ENCODE results near the gene CTNNB1.

Gene CTNNB1

DNA sequence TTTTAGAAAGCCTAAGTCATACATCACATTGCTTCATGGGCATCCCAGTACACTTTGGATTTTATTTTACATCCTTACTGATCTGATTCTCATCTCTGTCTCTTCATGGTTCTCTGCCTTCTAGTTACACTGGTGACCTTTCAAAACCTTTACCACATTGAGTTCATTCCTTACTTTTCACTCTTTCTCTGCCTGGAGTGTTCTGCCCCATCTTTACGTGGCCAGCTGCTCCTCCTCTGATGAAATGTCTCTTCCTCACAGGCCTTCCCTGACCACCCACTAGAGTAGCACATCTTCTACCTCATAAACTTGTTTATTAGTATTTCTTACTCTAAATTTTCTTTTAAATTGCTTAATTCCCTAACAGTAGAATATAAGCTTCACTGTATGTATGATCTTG is 17.7 kb downstream of the CTNNB1 start:
- DNase-seq (ENCODE audit: low read depth in 1 of 2, low spot score in 1 of 2), result no peak

DNA sequence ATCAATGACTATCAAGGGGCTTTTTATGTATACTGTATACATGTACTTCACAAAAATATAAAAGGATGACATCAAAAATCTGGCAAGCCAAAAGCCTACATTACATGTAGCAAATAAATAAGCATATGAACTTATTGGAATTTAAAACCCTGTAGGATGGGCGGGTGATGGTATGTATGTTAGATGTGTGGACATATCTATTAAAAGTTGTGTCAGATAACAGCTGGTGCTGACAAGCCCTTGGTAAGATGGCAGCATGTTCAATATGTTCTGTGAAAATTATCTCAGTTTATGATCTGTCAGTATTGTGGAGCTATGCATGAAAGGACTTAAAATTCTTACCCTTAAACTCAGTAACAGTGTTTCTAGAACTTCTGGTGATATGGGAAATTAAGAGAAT is 20.1 kb downstream of the CTNNB1 start:
- DNase-seq (ENCODE audit: low read depth in 1 of 2, low spot score in 1 of 2), result no peak

DNA sequence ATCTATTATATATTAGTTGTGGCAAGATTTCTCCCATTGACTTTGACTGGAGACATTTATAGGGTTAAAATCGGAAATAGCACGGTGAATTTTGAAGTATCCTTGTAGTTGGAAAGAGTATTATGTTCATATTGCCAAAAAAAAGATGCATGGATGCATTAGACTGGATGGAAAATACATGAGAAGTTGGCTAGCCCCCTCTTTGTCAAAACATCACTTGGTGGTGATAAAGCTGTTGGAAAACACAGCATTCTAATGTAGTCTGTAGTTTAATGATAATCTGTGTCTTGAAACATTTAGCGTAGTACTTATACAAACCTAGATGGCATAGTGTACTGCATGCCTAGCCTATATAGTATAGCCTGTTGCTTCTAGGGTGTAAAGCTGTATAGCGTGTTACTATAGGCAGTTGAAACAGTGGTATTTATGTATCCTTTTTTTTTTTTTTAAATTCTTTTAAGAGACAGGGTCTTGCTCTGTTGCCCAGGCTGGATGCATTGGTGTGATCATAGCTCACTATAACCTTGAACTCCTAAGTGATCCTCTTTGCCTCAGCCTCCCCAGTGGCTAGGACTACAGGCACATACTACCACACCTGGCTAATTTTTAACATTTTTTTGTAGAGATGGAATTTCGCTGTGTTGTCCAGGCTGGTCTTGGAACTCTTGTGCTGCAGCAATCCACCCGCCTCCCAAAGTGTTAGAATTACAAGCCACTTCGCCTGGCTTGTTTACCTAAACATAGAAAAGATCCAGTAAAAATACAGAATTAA is 21.8 kb downstream of the CTNNB1 start:
- DNase-seq (ENCODE audit: low read depth in 1 of 2, low spot score in 1 of 2), result no peak

DNA sequence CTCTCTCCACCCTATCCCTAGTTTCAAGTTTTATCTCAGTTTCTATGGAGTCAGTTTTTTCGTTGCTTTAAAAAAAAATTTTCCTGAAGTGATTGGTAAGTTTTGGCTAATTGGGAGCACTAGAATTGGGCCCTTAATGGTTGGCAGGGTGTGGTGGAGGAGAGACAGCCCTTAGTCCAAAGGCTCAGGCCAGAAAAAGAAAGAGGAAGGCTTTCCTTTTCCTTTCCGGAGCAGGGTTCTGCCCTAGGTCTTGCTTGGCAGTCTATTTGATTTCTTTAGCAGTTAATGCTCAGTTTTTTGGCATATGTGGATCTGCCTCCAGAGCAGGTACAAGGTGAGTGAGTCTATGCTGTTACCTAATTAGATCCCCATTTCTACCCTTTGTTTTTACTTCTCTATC is 22.7 kb downstream of the CTNNB1 start:
- no peak for DNase-seq (ENCODE audit: low read depth in 1 of 2, low spot score in 1 of 2)

DNA sequence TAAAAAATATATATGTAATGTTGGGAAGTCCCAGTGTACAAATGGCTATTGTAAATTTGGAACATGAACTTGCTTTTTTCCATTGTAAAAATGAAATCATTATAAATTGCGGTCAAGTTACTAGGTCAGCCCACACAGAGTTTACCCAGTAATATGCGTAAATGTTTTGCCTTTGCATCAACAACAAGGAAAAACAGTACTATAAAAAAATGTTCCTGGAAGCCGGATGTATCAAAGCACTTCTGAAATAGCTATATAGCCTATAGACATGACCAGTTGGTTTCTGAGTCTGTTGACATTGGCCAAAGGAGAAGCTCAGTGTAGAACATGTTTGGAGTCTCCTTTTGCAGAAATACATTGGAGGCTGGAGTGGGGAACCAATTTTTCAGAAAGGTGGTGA is 23.2 kb downstream of the CTNNB1 start:
- no peak for DNase-seq (ENCODE audit: low read depth in 1 of 2, low spot score in 1 of 2)

DNA sequence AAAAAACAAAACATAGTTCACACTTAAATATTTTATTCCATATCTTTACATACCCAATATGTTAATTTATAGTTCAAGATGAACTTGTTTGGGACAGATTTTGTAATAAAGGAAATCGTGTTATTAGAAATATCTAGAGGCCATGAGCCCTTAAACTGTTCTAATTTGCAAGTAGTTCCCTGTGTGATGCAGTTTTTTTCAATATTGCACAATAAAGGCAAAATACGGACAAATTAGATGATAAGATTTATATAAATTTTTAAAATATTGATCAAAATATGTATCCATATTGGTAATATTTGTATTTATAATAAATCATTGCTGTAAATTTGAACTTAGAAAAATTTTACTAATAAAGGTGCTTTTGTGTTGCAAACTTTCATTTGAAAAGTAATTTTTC is 23.8 kb downstream of the CTNNB1 start:
- DNase-seq (ENCODE audit: low read depth in 1 of 2, low spot score in 1 of 2), result no peak

DNA sequence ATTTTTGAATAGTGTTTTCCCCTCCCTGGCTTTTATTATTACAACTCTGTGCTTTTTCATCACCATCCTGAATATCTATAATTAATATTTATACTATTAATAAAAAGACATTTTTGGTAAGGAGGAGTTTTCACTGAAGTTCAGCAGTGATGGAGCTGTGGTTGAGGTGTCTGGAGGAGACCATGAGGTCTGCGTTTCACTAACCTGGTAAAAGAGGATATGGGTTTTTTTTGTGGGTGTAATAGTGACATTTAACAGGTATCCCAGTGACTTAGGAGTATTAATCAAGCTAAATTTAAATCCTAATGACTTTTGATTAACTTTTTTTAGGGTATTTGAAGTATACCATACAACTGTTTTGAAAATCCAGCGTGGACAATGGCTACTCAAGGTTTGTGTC is 24.4 kb downstream of the CTNNB1 start:
- DNase-seq (ENCODE audit: low read depth in 1 of 2, low spot score in 1 of 2), result no peak

DNA sequence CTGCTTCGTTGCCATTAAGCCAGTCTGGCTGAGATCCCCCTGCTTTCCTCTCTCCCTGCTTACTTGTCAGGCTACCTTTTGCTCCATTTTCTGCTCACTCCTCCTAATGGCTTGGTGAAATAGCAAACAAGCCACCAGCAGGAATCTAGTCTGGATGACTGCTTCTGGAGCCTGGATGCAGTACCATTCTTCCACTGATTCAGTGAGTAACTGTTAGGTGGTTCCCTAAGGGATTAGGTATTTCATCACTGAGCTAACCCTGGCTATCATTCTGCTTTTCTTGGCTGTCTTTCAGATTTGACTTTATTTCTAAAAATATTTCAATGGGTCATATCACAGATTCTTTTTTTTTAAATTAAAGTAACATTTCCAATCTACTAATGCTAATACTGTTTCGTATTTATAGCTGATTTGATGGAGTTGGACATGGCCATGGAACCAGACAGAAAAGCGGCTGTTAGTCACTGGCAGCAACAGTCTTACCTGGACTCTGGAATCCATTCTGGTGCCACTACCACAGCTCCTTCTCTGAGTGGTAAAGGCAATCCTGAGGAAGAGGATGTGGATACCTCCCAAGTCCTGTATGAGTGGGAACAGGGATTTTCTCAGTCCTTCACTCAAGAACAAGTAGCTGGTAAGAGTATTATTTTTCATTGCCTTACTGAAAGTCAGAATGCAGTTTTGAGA is 25.0 kb downstream of the CTNNB1 start:
- no peak for DNase-seq (ENCODE audit: low read depth in 1 of 2, low spot score in 1 of 2)

DNA sequence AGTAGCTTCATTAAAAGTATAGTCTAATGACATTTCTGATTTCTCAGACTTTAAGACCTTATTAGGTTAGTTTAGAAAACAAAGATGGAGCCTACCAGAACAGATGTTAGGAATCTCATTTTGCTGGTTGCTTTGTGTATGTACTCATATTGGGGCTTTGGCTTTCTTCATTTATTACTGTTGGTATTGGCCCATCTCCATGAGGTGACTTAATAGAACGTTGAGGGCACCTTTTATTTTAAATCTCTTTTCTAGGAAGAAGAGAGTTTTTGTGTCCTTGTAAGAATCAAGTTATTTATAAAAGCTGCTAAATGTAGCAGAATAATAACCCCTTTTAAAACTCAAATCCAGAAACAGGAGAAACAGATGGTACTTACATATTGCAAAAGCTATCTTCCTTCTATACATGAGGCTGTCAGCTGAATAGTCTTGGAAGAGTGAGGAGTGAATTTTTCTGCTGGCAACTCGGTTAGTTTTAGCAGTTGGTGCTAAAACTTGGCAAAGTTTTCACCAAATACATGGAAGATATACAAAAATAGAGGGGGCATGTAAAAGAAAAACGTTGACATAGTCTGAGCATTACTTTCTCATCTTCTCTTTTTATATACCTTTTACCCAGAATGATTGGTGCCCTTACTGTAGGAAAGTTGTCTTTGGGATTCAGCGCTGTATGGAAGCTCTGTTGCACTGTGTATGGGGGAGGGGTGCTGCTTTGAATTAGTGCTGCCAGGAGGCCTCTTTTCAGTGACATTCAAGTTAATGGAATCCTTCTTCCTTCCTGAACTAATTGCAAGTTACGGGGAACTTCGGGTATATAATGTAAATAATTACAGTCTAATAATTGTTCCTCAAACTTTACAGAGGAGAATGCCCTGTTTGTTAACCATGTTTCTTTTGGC is 35.8 kb downstream of the CTNNB1 start:
- no peak for DNase-seq (ENCODE audit: low read depth in 1 of 2, low spot score in 1 of 2)

DNA sequence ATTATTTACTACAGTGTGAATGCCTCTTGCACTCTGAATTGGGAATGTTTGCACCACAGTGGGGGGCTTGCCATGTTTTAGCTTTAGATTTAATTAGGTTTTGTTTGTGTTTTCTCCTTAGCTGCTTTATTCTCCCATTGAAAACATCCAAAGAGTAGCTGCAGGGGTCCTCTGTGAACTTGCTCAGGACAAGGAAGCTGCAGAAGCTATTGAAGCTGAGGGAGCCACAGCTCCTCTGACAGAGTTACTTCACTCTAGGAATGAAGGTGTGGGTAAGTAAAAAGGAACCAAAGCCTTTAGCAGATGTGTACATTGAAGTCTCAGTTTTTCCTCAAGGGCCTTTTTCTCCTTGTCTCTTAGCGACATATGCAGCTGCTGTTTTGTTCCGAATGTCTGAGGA is 36.9 kb downstream of the CTNNB1 start:
- DNase-seq (ENCODE audit: low read depth in 1 of 2, low spot score in 1 of 2), result no peak

DNA sequence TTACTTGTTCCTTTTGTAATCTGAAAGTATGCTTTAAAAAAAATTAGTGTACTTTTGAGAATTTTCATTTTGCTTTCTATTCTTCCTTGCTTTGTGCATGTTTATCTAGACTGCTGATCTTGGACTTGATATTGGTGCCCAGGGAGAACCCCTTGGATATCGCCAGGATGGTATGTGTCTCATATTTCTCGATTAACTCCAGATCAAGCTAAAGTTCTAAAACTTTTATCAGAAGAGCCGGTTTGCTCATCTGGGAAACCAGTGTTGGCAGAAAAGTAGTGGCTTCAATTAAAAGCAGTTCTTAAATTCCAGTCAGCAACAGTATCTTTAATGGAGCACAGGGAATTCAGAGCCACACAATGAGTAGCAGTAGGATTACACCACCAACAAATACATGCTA is 38.6 kb downstream of the CTNNB1 start:
- DNase-seq (ENCODE audit: low read depth in 1 of 2, low spot score in 1 of 2), result no peak

DNA sequence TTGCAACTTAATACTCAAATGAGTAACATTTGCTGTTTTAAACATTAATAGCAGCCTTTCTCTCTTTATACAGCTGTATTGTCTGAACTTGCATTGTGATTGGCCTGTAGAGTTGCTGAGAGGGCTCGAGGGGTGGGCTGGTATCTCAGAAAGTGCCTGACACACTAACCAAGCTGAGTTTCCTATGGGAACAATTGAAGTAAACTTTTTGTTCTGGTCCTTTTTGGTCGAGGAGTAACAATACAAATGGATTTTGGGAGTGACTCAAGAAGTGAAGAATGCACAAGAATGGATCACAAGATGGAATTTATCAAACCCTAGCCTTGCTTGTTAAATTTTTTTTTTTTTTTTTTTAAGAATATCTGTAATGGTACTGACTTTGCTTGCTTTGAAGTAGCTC is 40.3 kb downstream of the CTNNB1 start:
- no peak for DNase-seq (ENCODE audit: low read depth in 1 of 2, low spot score in 1 of 2)

DNA sequence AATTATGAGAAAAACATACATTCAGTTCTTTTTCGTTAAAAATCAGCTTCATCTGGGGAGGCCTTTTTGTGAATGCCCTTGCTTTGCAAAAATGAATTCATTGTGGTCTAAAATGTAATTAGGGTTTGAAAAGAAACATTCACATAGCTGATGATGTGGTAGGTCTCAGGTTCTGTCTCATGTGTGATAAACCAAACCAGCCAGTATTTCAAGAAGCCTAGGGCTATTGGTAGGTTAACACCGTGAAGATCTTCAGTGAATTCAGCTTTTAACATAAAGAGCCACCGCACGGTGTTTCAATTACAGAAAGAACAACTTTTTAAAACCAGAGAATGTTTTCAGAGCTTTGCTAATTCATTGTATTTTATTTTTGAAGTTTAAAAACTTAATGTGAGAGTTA is 41.9 kb downstream of the CTNNB1 start:
- DNase-seq (ENCODE audit: low read depth in 1 of 2, low spot score in 1 of 2), result no peak

DNA sequence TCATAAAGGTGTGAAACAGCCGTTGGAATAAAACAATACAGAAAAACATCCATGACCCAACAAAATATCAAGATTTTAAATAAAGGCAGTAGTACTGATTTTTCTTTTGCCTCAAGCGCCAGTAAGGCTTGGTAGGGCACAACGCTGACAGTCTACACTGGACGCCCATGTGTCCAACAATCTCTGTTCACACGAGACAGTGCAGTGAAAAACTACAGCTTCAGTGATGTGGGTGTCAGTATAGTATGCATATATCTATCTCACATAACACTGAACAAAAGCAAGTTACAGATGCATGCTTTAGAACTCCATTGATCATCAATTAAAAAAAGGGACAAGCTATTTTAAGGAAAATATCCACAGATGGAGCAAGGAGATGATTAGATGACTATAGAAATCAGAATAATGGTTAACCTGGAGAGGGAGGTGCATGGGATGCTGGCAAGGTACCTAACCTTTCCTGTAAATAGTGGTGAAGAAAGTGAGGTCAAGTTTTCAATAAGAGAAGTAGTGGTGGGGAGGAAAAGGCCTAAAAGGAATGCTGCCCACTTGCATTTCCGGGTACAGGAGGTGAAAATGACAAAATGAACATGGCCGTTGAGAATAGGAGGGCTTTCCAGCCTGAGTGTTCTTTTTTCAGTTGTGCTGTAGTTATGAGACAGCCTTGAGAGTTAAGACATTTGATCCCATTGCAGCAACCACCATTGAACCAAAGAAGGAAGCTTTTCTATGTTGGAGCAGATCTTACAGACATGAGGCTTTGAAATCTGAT is 42.7 kb downstream of the CTNNB1 start:
- no peak for DNase-seq (ENCODE audit: low read depth in 1 of 2, low spot score in 1 of 2)

DNA sequence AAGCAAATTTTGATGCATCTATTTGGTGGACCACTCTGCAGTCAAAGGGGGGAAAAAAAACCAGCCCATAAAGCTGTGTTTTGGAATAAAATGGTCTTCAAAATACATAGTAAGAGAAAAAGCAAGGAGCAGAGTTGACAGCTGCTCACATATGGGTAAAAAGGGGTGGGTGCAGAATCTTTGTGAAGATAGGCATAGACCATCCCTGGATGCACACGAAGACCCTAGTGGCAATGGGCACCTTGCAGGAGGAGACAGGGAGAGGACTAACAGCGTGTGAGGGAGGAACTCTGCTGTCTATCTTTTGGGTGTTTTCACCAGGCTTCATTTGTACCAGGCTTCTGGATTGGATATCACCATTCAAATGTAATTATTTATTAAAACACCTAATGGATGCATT is 43.9 kb downstream of the CTNNB1 start:
- DNase-seq (ENCODE audit: low read depth in 1 of 2, low spot score in 1 of 2), result no peak

DNA sequence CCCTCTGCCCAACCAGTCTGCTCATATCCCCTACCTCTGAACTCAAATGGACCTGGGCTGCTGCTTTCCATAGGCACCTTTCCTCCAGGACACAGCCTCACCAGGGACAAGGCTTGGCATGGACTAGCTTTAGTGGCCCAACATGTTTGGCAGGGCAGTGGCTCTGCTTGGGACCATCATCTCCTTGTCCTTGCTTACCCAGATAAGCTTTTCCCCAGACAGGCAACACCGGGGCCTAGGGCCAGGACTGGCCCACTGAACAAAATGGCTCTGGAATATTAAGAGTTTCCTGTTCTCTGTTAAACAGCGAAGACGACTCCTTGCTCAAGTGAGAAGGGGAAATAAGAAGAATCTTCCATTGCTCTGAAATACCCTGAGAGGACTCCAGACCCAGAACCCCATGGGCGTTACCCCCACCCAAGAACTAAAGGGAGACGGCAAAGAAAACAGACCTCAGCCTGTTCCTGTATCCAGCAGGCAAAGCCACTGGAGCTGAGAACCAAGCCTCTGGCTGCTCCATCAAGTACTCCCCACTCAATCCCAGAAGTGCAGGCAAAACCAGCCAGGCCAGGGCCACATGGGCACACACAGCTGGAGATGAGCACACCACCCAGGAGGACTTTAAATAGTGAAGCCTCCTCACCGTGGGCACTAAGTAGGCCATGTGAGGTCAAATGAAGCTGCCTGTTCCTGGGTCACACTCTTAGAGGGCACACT is 45.5 kb downstream of the CTNNB1 start:
- DNase-seq (ENCODE audit: low read depth in 1 of 2, low spot score in 1 of 2), result no peak

DNA sequence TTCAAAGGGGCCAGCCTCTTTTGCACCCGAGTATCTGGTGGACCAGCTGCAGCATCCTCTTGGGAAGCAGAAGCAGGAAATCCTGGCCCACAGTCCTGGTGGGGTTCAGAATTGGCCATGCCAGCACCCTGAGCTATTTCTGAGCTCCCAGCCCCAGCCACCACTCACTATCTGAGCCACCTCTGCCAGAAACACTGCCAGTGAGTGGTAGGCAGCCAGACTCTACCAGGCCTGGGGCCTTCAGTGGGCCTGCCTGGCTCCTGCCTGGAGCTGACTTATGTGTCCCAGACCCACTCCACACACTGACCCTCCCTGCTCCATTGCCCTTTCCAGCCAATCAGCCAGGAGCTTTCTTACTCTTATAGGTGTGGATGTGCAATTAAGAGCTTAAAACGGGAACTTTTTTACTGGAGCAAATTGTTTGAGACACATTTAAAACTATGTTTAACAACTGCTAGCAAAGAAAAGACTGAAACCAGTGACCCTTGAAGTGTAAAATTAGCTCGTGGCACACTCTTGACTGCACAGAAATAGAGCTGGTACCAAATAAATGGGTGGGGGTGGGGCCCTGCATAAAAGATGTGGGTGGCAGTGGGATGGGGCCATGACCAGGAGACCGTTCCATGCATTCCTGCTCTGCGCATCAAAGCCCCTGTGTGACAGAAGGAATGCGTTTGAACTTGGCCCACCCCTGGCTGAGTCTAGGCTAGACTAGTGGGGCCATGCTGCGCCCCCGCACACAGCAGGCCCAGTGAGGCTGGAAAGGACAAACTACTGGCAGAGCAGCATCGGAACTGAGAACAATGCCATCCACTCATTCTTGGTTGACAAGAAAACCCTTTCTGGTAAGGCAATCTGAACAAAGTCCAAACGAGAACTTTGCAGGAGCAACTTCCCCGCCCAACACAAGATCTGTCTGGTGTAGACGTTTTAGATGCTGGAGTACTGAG is 48.0 kb downstream of the CTNNB1 start:
- DNase-seq (ENCODE audit: low read depth in 1 of 2, low spot score in 1 of 2), result no peak

DNA sequence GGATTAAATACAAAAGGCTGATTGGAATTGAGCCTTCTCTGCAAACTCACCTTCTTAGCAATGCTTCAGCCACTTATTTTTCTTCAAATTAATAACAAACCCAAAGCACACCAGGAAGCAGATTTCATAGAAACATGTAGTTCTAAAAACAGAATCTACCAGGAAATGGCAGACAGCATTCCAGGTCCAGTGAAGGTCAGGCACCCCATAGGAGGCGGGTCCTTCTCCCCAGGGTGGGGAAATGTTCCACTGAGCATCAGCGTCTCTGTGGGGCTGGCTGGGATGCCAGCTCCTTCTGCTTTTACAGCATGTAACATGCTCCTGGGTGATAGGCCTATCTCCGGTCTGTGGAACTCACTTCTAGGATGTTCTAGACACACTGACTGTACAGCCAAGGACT is 49.2 kb downstream of the CTNNB1 start:
- DNase-seq (ENCODE audit: low read depth in 1 of 2, low spot score in 1 of 2), result no peak

DNA sequence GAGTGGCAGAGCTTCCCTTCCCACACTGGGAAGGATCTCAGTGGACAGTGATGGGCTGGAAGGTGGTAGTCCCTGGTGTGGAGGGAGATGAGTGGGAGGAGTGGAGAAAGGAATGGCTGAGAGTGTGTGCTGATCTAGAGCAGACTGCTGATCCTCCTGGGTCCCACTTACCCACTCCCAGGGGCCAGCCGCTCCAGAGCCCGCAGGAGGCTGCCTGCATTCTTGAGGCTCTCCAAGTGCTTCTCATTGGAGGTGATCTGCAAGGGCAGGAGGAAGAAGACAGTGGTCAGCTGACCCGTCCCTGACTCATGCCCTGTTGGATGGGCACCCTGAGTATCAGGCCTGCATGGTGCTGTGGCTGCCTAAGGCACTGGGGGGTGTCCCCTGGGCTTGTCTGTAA is 50.0 kb downstream of the CTNNB1 start:
- no peak for DNase-seq (ENCODE audit: low read depth in 1 of 2, low spot score in 1 of 2)
